Panc1 (cell line): ENCODE results near the gene ENPP1. TPM values are rescaled to one million over a fixed set of nuclear protein-coding genes. Genes with fewer than 3 reads are reported as not detected.

Source experiments
- ATAC-seq: fragments of 200-7000 bp; cut with Tn5 transposase; 2 replicates; pipeline ENCODE4 v1.9.1; 2020; ENCODE audit warnings: mild to moderate bottlenecking, moderate library complexity
- BruUV-seq: library from RNA; stranded (reverse); fragments of 400-500 nt; replicated peaks from 2 replicates; lab custom pipeline; 2021; lab: Mats Ljungman, UMichigan
- CTCF ChIA-PET: fragments of 300-600 bp; sonication (Branson Sonifier 250); formaldehyde crosslinking; loops from one replicate; lab custom pipeline; 2022; ENCODE audit warnings: antibody characterized with exemption; lab: Charles Lee
- POLR2A ChIA-PET: fragments of 300-600 bp; sonication (Branson Sonifier 250); formaldehyde crosslinking; loops from one replicate; lab custom pipeline; 2022; ENCODE audit warnings: antibody characterized with exemption; lab: Charles Lee
- DNase-seq: peaks from one replicate; pipeline ENCODE4 v3.0.0-alpha.2; 2010; ENCODE audit warnings: low read depth, low spot score
- H3K27ac ChIP-seq: 2 replicates; pipeline ENCODE4 v1.5.1; 2011; ENCODE audit warnings: mild to moderate bottlenecking, low read length, inconsistent platforms
- H3K27me3 ChIP-seq: fragments of 200-500 bp; sonication (Bioruptor generic); 2 replicates; pipeline ENCODE4 v1.6.0; 2014; ENCODE audit warnings: low read length, inconsistent platforms; ENCODE audit not compliant: control insufficient read depth, insufficient read depth
- H3K36me3 ChIP-seq: fragments of 200-500 bp; sonication (Bioruptor generic); 2 replicates; pipeline ENCODE4 v1.5.1; 2014; ENCODE audit warnings: inconsistent platforms, mild to moderate bottlenecking, low read length, moderate library complexity; ENCODE audit not compliant: control insufficient read depth, insufficient read depth
- H3K4me1 ChIP-seq: 2 replicates; pipeline ENCODE4 v1.5.1; 2011; ENCODE audit warnings: inconsistent platforms, mild to moderate bottlenecking, low read length, moderate library complexity; ENCODE audit not compliant: control insufficient read depth, insufficient read depth
- H3K4me3 ChIP-seq, 2 experiments: 2 replicates each; pipeline ENCODE4 v1.5.1; 2011 to 2012; ENCODE audit warnings: low read depth in 2 of 2, low read length in 2 of 2, mild to moderate bottlenecking in 2 of 2, inconsistent platforms in 1 of 2, moderate library complexity in 1 of 2
- H3K9me3 ChIP-seq: fragments of 200-500 bp; sonication (Bioruptor generic); 2 replicates; pipeline ENCODE4 v1.5.1; 2014; ENCODE audit warnings: low read depth, mild to moderate bottlenecking, inconsistent platforms, low read length, moderate library complexity; ENCODE audit not compliant: control insufficient read depth, insufficient read depth
- CTCF ChIP-seq: fragments of 450-650 bp; IDR thresholded peaks from 2 replicates; pipeline ENCODE4 v1.5.1; 2017; ENCODE audit warnings: mild to moderate bottlenecking
- POLR2AphosphoS5 ChIP-seq: IDR thresholded peaks from 2 replicates; pipeline ENCODE4 v1.6.1; 2012; ENCODE audit warnings: mild to moderate bottlenecking, low read depth, low read length, moderate library complexity
- REST ChIP-seq, 2 experiments: IDR thresholded peaks; 2 replicates each; pipeline ENCODE4 v1.6.1; 2011 to 2012; ENCODE audit warnings: low read depth in 2 of 2, control low read depth in 1 of 2, low read length in 1 of 2, mild to moderate bottlenecking in 1 of 2, moderate library complexity in 1 of 2; ENCODE audit not compliant: insufficient read depth in 1 of 2
- SIN3A ChIP-seq: IDR thresholded peaks from 2 replicates; pipeline ENCODE4 v1.6.1; 2012; ENCODE audit warnings: low read depth, mild to moderate bottlenecking, low read length, moderate library complexity, borderline replicate concordance; ENCODE audit not compliant: insufficient read depth
- TCF7L2 ChIP-seq: IDR thresholded peaks from 2 replicates; pipeline ENCODE4 v1.6.1; 2011; ENCODE audit warnings: mild to moderate bottlenecking, low read depth, low read length, inconsistent platforms
- in situ Hi-C: cut with HindIII; loops from 2 replicates; pipeline ENCODE4 v1.10.0; 2016; ENCODE audit warnings: low sequenced_read_pairs, low pct_unique_long_range_greater_than_20kb
- intact Hi-C: fragments of 100-400 bp; cut with micrococcal nuclease; formaldehyde crosslinking; loops from one replicate; pipeline ENCODE4 v1.10.0; 2022; ENCODE audit not compliant: unreplicated experiment
- total RNA-seq: library from RNA; stranded (reverse); gene quantifications from one replicate; pipeline ENCODE4 v1.2.1, GENCODE V29; 2021; ENCODE audit not compliant: unreplicated experiment

Gene ENPP1
- total RNA-seq, 1 experiment from 2014 or later: 6.8 TPM

GRCh38 chr6:131762984-131763383 lies 44.8 kb upstream of the ENPP1 start:
- in situ Hi-C loops: no loop called here
- no TSS peak for BruUV-seq

GRCh38 chr6:131763749-131764148 lies 44.1 kb upstream of the ENPP1 start:
- POLR2A ChIA-PET: no interaction called here
- H3K9me3 ChIP-seq: no peaks in the 10 kb centered on the region
- no peak for ATAC-seq
- H3K4me1 ChIP-seq: no peaks in the 10 kb centered on the region; the same call in 1 of the 2 replicates
- no peaks in the 10 kb centered on the region for H3K36me3 ChIP-seq
- CTCF ChIA-PET: no interaction called here
- DNase-seq: no peak
- in situ Hi-C loops (no loop called here), intact Hi-C loops (no loop called here)
- no peak overlapping the region for H3K27ac ChIP-seq
- TF ChIP-seq SIN3A (no peak), REST (IDR thresholded peaks at IDR 0.05; ENCODE audit: insufficient read depth in 1 of 2, low read depth in 2 of 2, low read length in 1 of 2) (no peak), POLR2AphosphoS5 (no peak), TCF7L2 (no peak), CTCF (no peak)
- BruUV-seq: no TSS peak
- no peak overlapping the region for H3K4me3 ChIP-seq
- H3K27me3 ChIP-seq: no peaks in the 10 kb centered on the region

More at GRCh38 chr6:131762984-131763383, 44.8 kb upstream of the ENPP1 start:
- H3K27me3 ChIP-seq: no peaks in the 10 kb centered on the region
- no peak for ATAC-seq
- DNase-seq: no peak
- H3K4me1 ChIP-seq: no peaks in the 10 kb centered on the region; the same call in 1 of the 2 replicates
- H3K27ac ChIP-seq: no peak overlapping the region
- no peak for TF ChIP-seq CTCF
- no peak for TF ChIP-seq REST (IDR thresholded peaks at IDR 0.05; ENCODE audit: insufficient read depth in 1 of 2, low read depth in 2 of 2, low read length in 1 of 2)
- TF ChIP-seq TCF7L2: no peak
- TF ChIP-seq POLR2AphosphoS5: no peak
- TF ChIP-seq SIN3A: no peak
- intact Hi-C loops: no loop called here
- no peaks in the 10 kb centered on the region for H3K9me3 ChIP-seq
- ChIA-PET POLR2A (no interaction called here), CTCF (no interaction called here)
- H3K36me3 ChIP-seq: no peaks in the 10 kb centered on the region
- H3K4me3 ChIP-seq: no peak overlapping the region
